Measurements from ENCODE around the gene CDH11.

Gene CDH11

GRCh38 chr16:65101009-65101408 is 20.9 kb downstream of the CDH11 start:
- DNase-seq (ENCODE audit: low read depth in 1 of 2, low spot score in 1 of 2) = no peak
- TF ChIP-seq GABPA (IDR thresholded peaks at IDR 0.05; ENCODE audit: low read depth) = no peak
- no peak for TF ChIP-seq POLR2AphosphoS5 (IDR thresholded peaks at IDR 0.05; ENCODE audit: low read depth)
- TF ChIP-seq, protein P1, sequence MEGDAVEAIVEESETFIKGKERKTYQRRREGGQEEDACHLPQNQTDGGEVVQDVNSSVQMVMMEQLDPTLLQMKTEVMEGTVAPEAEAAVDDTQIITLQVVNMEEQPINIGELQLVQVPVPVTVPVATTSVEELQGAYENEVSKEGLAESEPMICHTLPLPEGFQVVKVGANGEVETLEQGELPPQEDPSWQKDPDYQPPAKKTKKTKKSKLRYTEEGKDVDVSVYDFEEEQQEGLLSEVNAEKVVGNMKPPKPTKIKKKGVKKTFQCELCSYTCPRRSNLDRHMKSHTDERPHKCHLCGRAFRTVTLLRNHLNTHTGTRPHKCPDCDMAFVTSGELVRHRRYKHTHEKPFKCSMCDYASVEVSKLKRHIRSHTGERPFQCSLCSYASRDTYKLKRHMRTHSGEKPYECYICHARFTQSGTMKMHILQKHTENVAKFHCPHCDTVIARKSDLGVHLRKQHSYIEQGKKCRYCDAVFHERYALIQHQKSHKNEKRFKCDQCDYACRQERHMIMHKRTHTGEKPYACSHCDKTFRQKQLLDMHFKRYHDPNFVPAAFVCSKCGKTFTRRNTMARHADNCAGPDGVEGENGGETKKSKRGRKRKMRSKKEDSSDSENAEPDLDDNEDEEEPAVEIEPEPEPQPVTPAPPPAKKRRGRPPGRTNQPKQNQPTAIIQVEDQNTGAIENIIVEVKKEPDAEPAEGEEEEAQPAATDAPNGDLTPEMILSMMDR (IDR thresholded peaks at IDR 0.05; ENCODE audit: insufficient read depth, low read length) = no peak
- TF ChIP-seq REST (IDR thresholded peaks at IDR 0.05; ENCODE audit: insufficient replicate concordance, low read depth) = no peak
- TF ChIP-seq SPI1 (IDR thresholded peaks at IDR 0.05; ENCODE audit: borderline replicate concordance, low read depth) = no peak
- Histone ChIP-seq H3K27me3 (ENCODE audit: insufficient read depth, poor library complexity, severe bottlenecking) (no peaks in the 10 kb centered on the region), H3K4me3 (replicated peaks; ENCODE audit: insufficient read depth, low read length) (no peak overlapping the region), H3K27ac (replicated peaks) (no peak overlapping the region)

DNA sequence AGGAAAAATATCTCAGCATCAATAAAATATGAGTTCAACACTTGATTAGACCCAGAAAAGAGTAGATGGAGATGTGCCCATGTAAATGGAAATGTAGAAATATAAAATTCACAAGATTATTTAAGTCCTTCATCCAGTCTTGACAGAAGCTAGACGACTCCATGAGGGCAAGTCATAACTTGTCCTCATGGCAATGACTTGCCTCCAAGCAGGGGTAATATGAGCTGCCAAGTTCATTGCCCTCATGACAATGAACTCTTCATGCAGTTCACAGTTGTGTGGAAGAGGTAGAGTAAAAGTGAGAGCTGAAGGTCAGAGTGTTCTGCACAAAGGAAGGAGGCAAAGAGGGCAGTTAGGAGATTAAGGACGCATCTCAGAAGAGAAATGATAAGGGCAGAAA is 22.3 kb downstream of the CDH11 start:
- Histone ChIP-seq H3K27me3 (ENCODE audit: insufficient read depth, poor library complexity, severe bottlenecking) (no peaks in the 10 kb centered on the region), H3K4me3 (replicated peaks; ENCODE audit: insufficient read depth, low read length) (no peak overlapping the region), H3K27ac (replicated peaks) (no peak overlapping the region)
- TF ChIP-seq SPI1 (IDR thresholded peaks at IDR 0.05; ENCODE audit: borderline replicate concordance, low read depth) = no peak
- no peak for TF ChIP-seq REST (IDR thresholded peaks at IDR 0.05; ENCODE audit: insufficient replicate concordance, low read depth)
- TF ChIP-seq, protein P1 (IDR thresholded peaks at IDR 0.05; ENCODE audit: insufficient read depth, low read length) = no peak
- no peak for TF ChIP-seq POLR2AphosphoS5 (IDR thresholded peaks at IDR 0.05; ENCODE audit: low read depth)
- TF ChIP-seq GABPA (IDR thresholded peaks at IDR 0.05; ENCODE audit: low read depth) = no peak
- DNase-seq (ENCODE audit: low read depth in 1 of 2, low spot score in 1 of 2) = no peak

GRCh38 chr16:65098916-65099315 is 22.9 kb downstream of the CDH11 start:
- no peak overlapping the region for H3K4me3 ChIP-seq (replicated peaks; ENCODE audit: insufficient read depth, low read length)
- H3K27ac ChIP-seq (replicated peaks) = no peak overlapping the region
- H3K27me3 ChIP-seq (ENCODE audit: insufficient read depth, poor library complexity, severe bottlenecking) = no peaks in the 10 kb centered on the region
- DNase-seq (ENCODE audit: low read depth in 1 of 2, low spot score in 1 of 2) = no peak
- TF ChIP-seq GABPA (IDR thresholded peaks at IDR 0.05; ENCODE audit: low read depth) (no peak), POLR2AphosphoS5 (IDR thresholded peaks at IDR 0.05; ENCODE audit: low read depth) (no peak), REST (IDR thresholded peaks at IDR 0.05; ENCODE audit: insufficient replicate concordance, low read depth) (no peak), SPI1 (IDR thresholded peaks at IDR 0.05; ENCODE audit: borderline replicate concordance, low read depth) (no peak)
- TF ChIP-seq, protein P1 (IDR thresholded peaks at IDR 0.05; ENCODE audit: insufficient read depth, low read length) = no peak
